WTC11 (cell line): Measurements from ENCODE around the gene VWA5A. TPM values are rescaled to one million over a fixed set of nuclear protein-coding genes. Genes with fewer than 3 reads are reported as not detected.

Experiments
- ATAC-seq: fragments of 200-7000 bp; cut with Tn5 transposase; 2 replicates; pipeline ENCODE4 v1.10.0; 2021; ENCODE audit warnings: mild to moderate bottlenecking, moderate library complexity
- CTCF ChIA-PET: fragments of 300-600 bp; sonication (Branson Sonifier 250); formaldehyde crosslinking; loops from one replicate; lab custom pipeline; 2021; ENCODE audit warnings: antibody characterized with exemption; lab: Charles Lee
- POLR2A ChIA-PET: fragments of 350-600 bp; sonication (Branson Sonifier 250); formaldehyde crosslinking; loops from one replicate; lab custom pipeline; 2021; ENCODE audit warnings: antibody characterized with exemption; lab: Charles Lee
- DNase-seq: peaks from one replicate; pipeline ENCODE4 v3.0.0; 2021; ENCODE audit warnings: low spot score
- H3K27ac Mint-ChIP-seq: 2 replicates; pipeline ENCODE4 v1.8.0; 2021; ENCODE audit warnings: mixed read lengths
- H3K27me3 Mint-ChIP-seq: 2 replicates; pipeline ENCODE4 v1.8.0; 2021; ENCODE audit warnings: low read depth, mild to moderate bottlenecking, moderate library complexity, mixed read lengths
- H3K36me3 Mint-ChIP-seq: 2 replicates; pipeline ENCODE4 v1.8.0; 2021; ENCODE audit warnings: mixed read lengths
- H3K4me1 Mint-ChIP-seq: 2 replicates; pipeline ENCODE4 v1.8.0; 2022; ENCODE audit warnings: mixed read lengths
- H3K4me3 Mint-ChIP-seq: 2 replicates; pipeline ENCODE4 v1.8.0; 2021; ENCODE audit warnings: mild to moderate bottlenecking, moderate library complexity, mixed read lengths
- H3K9me3 Mint-ChIP-seq: 2 replicates; pipeline ENCODE4 v1.8.0; 2021; ENCODE audit warnings: mixed read lengths
- CBFB ChIP-seq: sonication (generic); formaldehyde crosslinking; IDR thresholded peaks from 2 replicates; pipeline ENCODE4 v1.8.1; 2022; ENCODE audit warnings: mild to moderate bottlenecking, low read depth, missing genetic modification reagents
- CDX4 ChIP-seq: fragments of 250-450 bp; sonication (Bioruptor Pico); IDR thresholded peaks from 2 replicates; pipeline ENCODE4 v1.9.0; 2021; ENCODE audit warnings: moderate library complexity, mild to moderate bottlenecking, inconsistent platforms, borderline replicate concordance
- E2F1 ChIP-seq: sonication (generic); formaldehyde crosslinking; IDR thresholded peaks from 2 replicates; pipeline ENCODE4 v1.8.0; 2022; ENCODE audit warnings: mild to moderate bottlenecking, missing genetic modification reagents
- ERG ChIP-seq: fragments of 250-450 bp; sonication (Bioruptor Pico); IDR thresholded peaks from 2 replicates; pipeline ENCODE4 v1.8.0; 2021; ENCODE audit warnings: mild to moderate bottlenecking
- FOXK1 ChIP-seq: sonication (generic); formaldehyde crosslinking; IDR thresholded peaks from 2 replicates; pipeline ENCODE4 v1.8.0; 2022; ENCODE audit warnings: mild to moderate bottlenecking, moderate library complexity, missing genetic modification reagents
- FOXP1 ChIP-seq: sonication (generic); formaldehyde crosslinking; IDR thresholded peaks from 2 replicates; pipeline ENCODE4 v1.8.0; 2022; ENCODE audit warnings: missing genetic modification reagents, mild to moderate bottlenecking, moderate library complexity, borderline replicate concordance
- GABPB1 ChIP-seq: sonication (generic); formaldehyde crosslinking; IDR thresholded peaks from 2 replicates; pipeline ENCODE4 v1.8.1; 2023; ENCODE audit warnings: mild to moderate bottlenecking, missing genetic modification reagents
- GTF2I ChIP-seq: fragments of 250-450 bp; sonication (Bioruptor Pico); conservative IDR thresholded peaks from 2 replicates; pipeline ENCODE4 v1.4.0; 2021; ENCODE audit warnings: mild to moderate bottlenecking
- KAT7 ChIP-seq: sonication (generic); formaldehyde crosslinking; IDR thresholded peaks from 2 replicates; pipeline ENCODE4 v1.8.1; 2023; ENCODE audit warnings: missing genetic modification reagents, mild to moderate bottlenecking, borderline replicate concordance
- MLX ChIP-seq: sonication (generic); formaldehyde crosslinking; IDR thresholded peaks from 2 replicates; pipeline ENCODE4 v1.8.1; 2023; ENCODE audit warnings: mild to moderate bottlenecking, missing genetic modification reagents, moderate library complexity
- NFE2L1 ChIP-seq: sonication (generic); formaldehyde crosslinking; IDR thresholded peaks from 2 replicates; pipeline ENCODE4 v1.8.1; 2023; ENCODE audit warnings: missing genetic modification reagents
- NFYB ChIP-seq: sonication (generic); formaldehyde crosslinking; conservative IDR thresholded peaks from 2 replicates; pipeline ENCODE4 v1.8.0; 2022; ENCODE audit warnings: low read depth, missing genetic modification reagents
- NR1H2 ChIP-seq: sonication (generic); formaldehyde crosslinking; IDR thresholded peaks from 2 replicates; pipeline ENCODE4 v1.9.0; 2021; ENCODE audit warnings: mild to moderate bottlenecking, moderate library complexity, missing genetic modification reagents
- NR2C2 ChIP-seq: sonication (generic); formaldehyde crosslinking; IDR thresholded peaks from 2 replicates; pipeline ENCODE4 v1.8.0; 2022; ENCODE audit warnings: mild to moderate bottlenecking, missing genetic modification reagents
- PRDM15 ChIP-seq: sonication (generic); formaldehyde crosslinking; IDR thresholded peaks from 2 replicates; pipeline ENCODE4 v1.8.0; 2022; ENCODE audit warnings: missing genetic modification reagents
- RELA ChIP-seq: sonication (generic); formaldehyde crosslinking; IDR thresholded peaks from 2 replicates; pipeline ENCODE4 v1.8.1; 2022; ENCODE audit warnings: missing genetic modification reagents, mild to moderate bottlenecking, borderline replicate concordance
- SP1 ChIP-seq: sonication (generic); formaldehyde crosslinking; conservative IDR thresholded peaks from 2 replicates; pipeline ENCODE4 v1.8.1; 2022; ENCODE audit warnings: missing genetic modification reagents
- ZBTB21 ChIP-seq: sonication (generic); formaldehyde crosslinking; IDR thresholded peaks from 2 replicates; pipeline ENCODE4 v1.8.1; 2023; ENCODE audit warnings: mild to moderate bottlenecking, missing genetic modification reagents, borderline replicate concordance
- ZNF232 ChIP-seq: sonication (generic); formaldehyde crosslinking; IDR thresholded peaks from 2 replicates; pipeline ENCODE4 v1.8.0; 2022; ENCODE audit warnings: mild to moderate bottlenecking, missing genetic modification reagents
- ZNF281 ChIP-seq: sonication (generic); formaldehyde crosslinking; IDR thresholded peaks from 2 replicates; pipeline ENCODE4 v1.8.0; 2023; ENCODE audit warnings: mild to moderate bottlenecking, missing genetic modification reagents
- ZNF512 ChIP-seq: sonication (generic); formaldehyde crosslinking; IDR thresholded peaks from 2 replicates; pipeline ENCODE4 v1.8.1; 2022; ENCODE audit warnings: missing genetic modification reagents, borderline replicate concordance
- total RNA-seq: library from RNA; stranded (reverse); gene quantifications from 3 replicates; pipeline ENCODE4 v1.2.3, GENCODE V29; 2021

VWA5A gene
- total RNA-seq, 1 experiment from 2014 or later, result 19.5 TPM

GRCh38 chr11:124096364-124096763, 18.9 kb upstream of the VWA5A start (continued):
- TF ChIP-seq KAT7 (CRISPR knock-in tag) (no peak), E2F1 (CRISPR knock-in tag) (no peak), FOXP1 (CRISPR knock-in tag) (no peak), NR1H2 (no peak), ZBTB21 (no peak), CDX4 (CRISPR knock-in tag) (no peak), ZNF281 (CRISPR knock-in tag) (no peak), NFYB (CRISPR knock-in tag) (no peak)

- Mint-ChIP-seq H3K27ac (no peak overlapping the region), H3K4me1 (peaks cover 15% of the 10 kb centered on the region), H3K36me3 (no peaks in the 10 kb centered on the region), H3K27me3 (no peaks in the 10 kb centered on the region), H3K9me3 (no peaks in the 10 kb centered on the region), H3K4me3 (no peak overlapping the region)
- no peak for ATAC-seq
- no peak for DNase-seq
- CTCF ChIA-PET, result no interaction called here
- POLR2A ChIA-PET, result no interaction called here
- TF ChIP-seq ZNF512 (CRISPR knock-in tag) (no peak), ZBTB21 (no peak), CBFB (CRISPR knock-in tag) (no peak), ERG (CRISPR knock-in tag) (no peak), MLX (CRISPR knock-in tag) (no peak), RELA (CRISPR knock-in tag) (no peak), GABPB1 (CRISPR knock-in tag) (no peak), FOXK1 (CRISPR knock-in tag) (no peak), NR2C2 (CRISPR knock-in tag) (no peak), NFE2L1 (CRISPR knock-in tag) (no peak), GTF2I (CRISPR knock-in tag) (no peak), SP1 (CRISPR knock-in tag) (no peak), ZNF232 (CRISPR knock-in tag) (no peak), PRDM15 (CRISPR knock-in tag) (no peak)
These were observed 17.1 kb upstream of the VWA5A start for GRCh38 chr11:124098141-124098540.
